ENCODE data around the gene FGD6.

- TF ChIP-seq EP300 (IDR thresholded peaks at IDR 0.05) (no peak), CTCF (IDR thresholded peaks at IDR 0.05) (no peak)
Measured at GRCh38 chr12:95072900-95073697, 144.2 kb downstream of the FGD6 start, which contains the start of gene NR2C1.
